Smooth muscle cell (in vitro differentiated cells): Measurements from ENCODE around the gene HIP1. TPM values are rescaled to one million over a fixed set of nuclear protein-coding genes. Genes with fewer than 3 reads are reported as not detected.
"Not testable (repeated sequence)": the region's sequence is repeated elsewhere in the genome, so short reads cannot be mapped to it uniquely, and the experiment has no call there.

Source experiments
- DNase-seq: peaks from one replicate; lab custom pipeline; 2025; ENCODE audit not compliant: unreplicated experiment; lab: John Stamatoyannopoulos, UW
- H2AFZ ChIP-seq: fragments of 200-600 bp; sonication (generic); 2 replicates; pipeline ENCODE4 v1.6.0; 2016; ENCODE audit warnings: antibody characterized with exemption, low read depth, mild to moderate bottlenecking
- H3F3A ChIP-seq: fragments of 200-600 bp; sonication (generic); 2 replicates; pipeline ENCODE4 v1.6.0; 2017; ENCODE audit warnings: antibody characterized with exemption, low read depth
- H3K27ac ChIP-seq: fragments of 200-600 bp; sonication (generic); 2 replicates; pipeline ENCODE4 v1.5.1; 2016; ENCODE audit warnings: low read depth, mild to moderate bottlenecking
- H3K27me3 ChIP-seq: fragments of 200-600 bp; sonication (generic); 2 replicates; pipeline ENCODE4 v1.6.1; 2016; ENCODE audit warnings: low read depth, mild to moderate bottlenecking
- H3K36me3 ChIP-seq: fragments of 200-600 bp; sonication (generic); 2 replicates; pipeline ENCODE4 v1.5.1; 2016; ENCODE audit warnings: low read depth
- H3K4me1 ChIP-seq: fragments of 200-600 bp; sonication (generic); 2 replicates; pipeline ENCODE4 v1.5.1; 2016; ENCODE audit warnings: low read depth
- H3K4me2 ChIP-seq: fragments of 200-600 bp; sonication (generic); 2 replicates; pipeline ENCODE4 v1.6.0; 2016; ENCODE audit warnings: mild to moderate bottlenecking
- H3K4me3 ChIP-seq: fragments of 200-600 bp; sonication (generic); 2 replicates; pipeline ENCODE4 v1.5.1; 2016; ENCODE audit warnings: mild to moderate bottlenecking
- H3K79me2 ChIP-seq: fragments of 200-600 bp; sonication (generic); 2 replicates; pipeline ENCODE4 v1.6.0; 2016; ENCODE audit warnings: low read depth, mild to moderate bottlenecking
- H3K9ac ChIP-seq: fragments of 200-600 bp; sonication (generic); 2 replicates; pipeline ENCODE4 v1.6.0; 2016; ENCODE audit warnings: low read depth
- H3K9me3 ChIP-seq: fragments of 200-600 bp; sonication (generic); replicated peaks from 2 replicates; pipeline ENCODE4 v1.5.1; 2016; ENCODE audit warnings: low read depth
- H4K20me1 ChIP-seq: fragments of 200-600 bp; sonication (generic); 2 replicates; pipeline ENCODE4 v1.6.0; 2016; ENCODE audit warnings: low read depth
- CTCF ChIP-seq: fragments of 200-600 bp; sonication (generic); IDR thresholded peaks from 2 replicates; pipeline ENCODE4 v1.5.1; 2017; ENCODE audit warnings: borderline replicate concordance, mild to moderate bottlenecking, antibody characterized with exemption; ENCODE audit not compliant: insufficient read depth, poor library complexity, severe bottlenecking
- WGBS: methylation state at CpG from one replicate; pipeline ENCODE4 v1.1.7; 2016; ENCODE audit warnings: low lambda C conversion rate; 5-methylcytosine and 5-hydroxymethylcytosine counted together
- polyA plus RNA-seq: library from polyadenylated mRNA; unstranded; fragments of >200 nt; fragmentation: Nextera tagmentation; extraction: Ambion mirVana; gene quantifications from 2 replicates; pipeline ENCODE4 v1.2.1, GENCODE V29; 2016
- total RNA-seq: library from RNA; depleted of rRNA; stranded (reverse); fragments of >200 nt; gene quantifications from 2 replicates; pipeline ENCODE4 v1.2.3, GENCODE V29; 2014

Gene HIP1
- total RNA-seq (6.8 and 8.4 TPM in 2 replicates), polyA plus RNA-seq (4.7 and 5.8 TPM in 2 replicates)

DNA sequence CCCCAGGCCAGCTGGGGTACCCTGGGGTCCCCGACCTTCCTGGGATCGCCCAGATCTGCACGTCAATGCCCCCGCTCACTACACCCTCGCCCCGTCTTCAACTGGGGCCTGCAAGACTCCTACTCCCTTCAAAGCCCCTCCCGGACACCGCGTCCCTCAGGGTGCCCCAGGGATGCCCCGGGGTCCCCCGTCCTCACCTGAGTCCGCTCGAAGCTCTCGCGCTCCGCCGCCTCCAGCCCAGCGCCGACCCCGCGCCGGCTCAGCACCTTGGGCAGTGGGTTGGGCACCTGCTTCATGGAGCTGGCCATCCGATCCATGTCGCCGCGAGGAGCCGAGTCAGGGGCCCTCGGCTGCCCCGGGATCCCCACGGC, at the start of gene HIP1:
HIP1 (minus strand) TSS at position 338 of the 371 bp plus-strand sequence; CDS start at position 317, 21 bp downstream.
- Histone ChIP-seq H3K4me2 (peak within 1 kb of the TSS; percentile 99), H3K27ac (peak within 1 kb of the TSS; percentile 9), H2AFZ (peak within 1 kb of the TSS; percentile 94), H3K4me1 (peaks cover 6% of the 10 kb centered on the region), H3K36me3 (no peaks in the 10 kb centered on the region), H3K9me3 (no peaks in the 10 kb centered on the region), H3F3A (peaks cover 14% of the 10 kb centered on the region), H3K9ac (peak within 1 kb of the TSS; percentile 73), H3K4me3 (peak within 1 kb of the TSS; percentile 98), H3K79me2 (no peaks in the 10 kb centered on the region), H4K20me1 (no peaks in the 10 kb centered on the region), H3K27me3 (peaks cover 3% of the 10 kb centered on the region)
- under 1% methylated on average over 30 of the region's 30 CpGs for WGBS
- no peak for TF ChIP-seq CTCF
- DNase-seq: no peak

DNA sequence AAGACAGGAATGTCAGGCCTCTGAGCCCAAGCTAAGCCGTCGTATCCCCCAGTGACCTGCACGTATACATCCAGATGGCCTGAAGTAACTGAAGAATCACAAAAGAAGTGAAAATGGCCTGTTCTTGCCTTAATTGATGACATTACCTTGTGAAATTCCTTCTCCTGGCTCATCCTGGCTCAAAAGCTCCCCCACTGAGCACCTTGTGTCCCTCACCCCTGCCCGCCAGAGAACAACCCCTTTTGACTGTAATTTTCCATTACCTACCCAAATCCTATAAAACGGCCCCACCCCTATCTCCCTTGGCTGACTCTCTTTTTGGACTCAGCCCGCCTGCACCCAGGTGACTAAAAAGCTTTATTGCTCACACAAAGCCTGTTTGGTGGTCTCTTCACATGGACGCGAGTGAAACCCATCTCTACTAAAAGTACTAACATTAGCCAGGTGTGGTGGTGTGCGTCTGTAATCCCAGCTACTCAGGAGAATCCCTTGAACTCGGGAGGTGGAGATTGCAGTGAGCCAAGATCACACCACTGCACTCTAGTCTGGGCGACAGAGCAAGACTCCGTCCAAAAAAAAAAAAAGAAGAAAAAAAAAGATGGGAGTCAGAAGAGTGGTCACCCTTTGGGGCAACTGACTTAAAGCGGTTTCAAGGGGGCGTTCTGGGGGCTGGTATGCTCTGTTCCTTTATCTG, 49.6 kb upstream of the HIP1 start:
- not testable (repeated sequence) for H3K9ac ChIP-seq, H2AFZ ChIP-seq, H3F3A ChIP-seq, H4K20me1 ChIP-seq, H3K9me3 ChIP-seq, H3K36me3 ChIP-seq, H3K79me2 ChIP-seq, DNase-seq, H3K4me3 ChIP-seq, H3K4me2 ChIP-seq, H3K27me3 ChIP-seq, H3K27ac ChIP-seq, H3K4me1 ChIP-seq
- 55% methylated on average over 14 of the region's 14 CpGs for WGBS

DNA sequence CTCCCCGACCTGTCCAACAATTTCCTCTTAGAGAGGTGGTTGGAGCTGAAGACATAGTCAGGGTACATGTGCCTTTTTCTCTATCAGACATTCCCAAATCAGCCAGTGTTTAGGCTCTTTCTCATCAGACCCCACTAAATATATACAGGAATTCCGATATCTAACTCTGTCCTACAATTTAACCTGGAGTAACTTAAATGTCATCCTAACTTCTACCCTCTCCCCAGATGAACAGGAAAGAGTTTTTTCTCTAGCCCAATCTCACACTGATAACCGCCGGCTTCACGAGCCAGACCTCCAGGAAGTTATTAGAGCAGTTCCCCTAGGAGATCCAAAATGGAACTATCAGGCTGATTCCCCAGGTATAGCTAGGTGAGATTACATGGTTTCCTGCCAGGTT, 44.3 kb upstream of the HIP1 start:
- not testable (repeated sequence) for H3F3A ChIP-seq, H4K20me1 ChIP-seq, H3K27ac ChIP-seq, H3K4me3 ChIP-seq, H3K79me2 ChIP-seq, H3K4me1 ChIP-seq, H3K4me2 ChIP-seq, H3K27me3 ChIP-seq, H3K9me3 ChIP-seq, H2AFZ ChIP-seq, H3K36me3 ChIP-seq, H3K9ac ChIP-seq, DNase-seq
- 82% methylated on average over 5 of the region's 5 CpGs for WGBS

GRCh38 chr7:75780647-75781273, 42.0 kb upstream of the HIP1 start:
- H3K36me3 ChIP-seq, H3K4me2 ChIP-seq, H3K9me3 ChIP-seq, H3F3A ChIP-seq, H3K9ac ChIP-seq, H3K79me2 ChIP-seq, H3K27me3 ChIP-seq, H3K27ac ChIP-seq, H3K4me1 ChIP-seq, H4K20me1 ChIP-seq, DNase-seq, H2AFZ ChIP-seq, H3K4me3 ChIP-seq: not testable (repeated sequence)
- 85% methylated on average over 14 of the region's 14 CpGs for WGBS

DNA sequence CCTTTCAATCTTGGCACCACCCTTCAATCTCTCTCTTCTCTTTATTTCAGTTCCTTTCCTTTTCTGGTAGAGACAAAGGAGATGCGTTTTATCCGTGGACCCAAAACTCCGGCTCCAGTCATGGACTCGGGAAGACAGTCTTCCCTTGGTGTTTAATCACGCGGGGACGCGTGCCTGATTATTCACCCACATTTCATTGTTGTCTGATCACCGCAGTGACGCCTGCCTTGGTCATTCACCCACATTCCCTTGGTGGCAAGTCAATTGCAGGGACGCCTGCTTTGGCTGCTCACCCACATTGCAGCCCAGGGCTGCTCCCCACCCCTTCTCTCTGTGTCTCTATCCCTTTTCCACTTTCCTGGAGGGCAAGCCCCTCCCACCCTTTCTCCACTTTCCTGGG, 40.8 kb upstream of the HIP1 start:
- not testable (repeated sequence) for H3K4me2 ChIP-seq, H3F3A ChIP-seq, H4K20me1 ChIP-seq, H3K36me3 ChIP-seq, H3K4me3 ChIP-seq, H2AFZ ChIP-seq, H3K27me3 ChIP-seq, DNase-seq, H3K9me3 ChIP-seq, H3K27ac ChIP-seq, H3K9ac ChIP-seq, H3K79me2 ChIP-seq, H3K4me1 ChIP-seq
- WGBS: 70% methylated on average over 11 of the region's 11 CpGs

- WGBS: 46% methylated on average over 11 of the region's 11 CpGs
- not testable (repeated sequence) for H3K27ac ChIP-seq, H3F3A ChIP-seq, H3K4me3 ChIP-seq, H3K4me1 ChIP-seq, H3K4me2 ChIP-seq, DNase-seq, H3K79me2 ChIP-seq, H3K36me3 ChIP-seq, H3K27me3 ChIP-seq, H4K20me1 ChIP-seq, H3K9me3 ChIP-seq, H3K9ac ChIP-seq, H2AFZ ChIP-seq
Observed at GRCh38 chr7:75779035-75779434, 40.3 kb upstream of the HIP1 start.
